OCI-LY7 (cell line): ENCODE measurements around the gene XYLT1.

ENCODE experiments used
- EZH2phosphoT487 ChIP-seq: fragments of 200-600 bp; sonication (generic); IDR thresholded peaks from 2 replicates; pipeline ENCODE4 v1.6.1; 2018; ENCODE audit warnings: low read depth, borderline replicate concordance, mild to moderate bottlenecking, mixed run types, antibody characterized with exemption, low read length, moderate library complexity, mixed read lengths
- TF ChIP-seq, protein P1 (sequence below): fragments of 200-600 bp; sonication (generic); conservative IDR thresholded peaks from 2 replicates; pipeline ENCODE4 v1.5.1; 2014; ENCODE audit warnings: mild to moderate bottlenecking, antibody characterized with exemption, low read length, moderate library complexity, mixed read lengths

- TF ChIP-seq, protein P1, sequence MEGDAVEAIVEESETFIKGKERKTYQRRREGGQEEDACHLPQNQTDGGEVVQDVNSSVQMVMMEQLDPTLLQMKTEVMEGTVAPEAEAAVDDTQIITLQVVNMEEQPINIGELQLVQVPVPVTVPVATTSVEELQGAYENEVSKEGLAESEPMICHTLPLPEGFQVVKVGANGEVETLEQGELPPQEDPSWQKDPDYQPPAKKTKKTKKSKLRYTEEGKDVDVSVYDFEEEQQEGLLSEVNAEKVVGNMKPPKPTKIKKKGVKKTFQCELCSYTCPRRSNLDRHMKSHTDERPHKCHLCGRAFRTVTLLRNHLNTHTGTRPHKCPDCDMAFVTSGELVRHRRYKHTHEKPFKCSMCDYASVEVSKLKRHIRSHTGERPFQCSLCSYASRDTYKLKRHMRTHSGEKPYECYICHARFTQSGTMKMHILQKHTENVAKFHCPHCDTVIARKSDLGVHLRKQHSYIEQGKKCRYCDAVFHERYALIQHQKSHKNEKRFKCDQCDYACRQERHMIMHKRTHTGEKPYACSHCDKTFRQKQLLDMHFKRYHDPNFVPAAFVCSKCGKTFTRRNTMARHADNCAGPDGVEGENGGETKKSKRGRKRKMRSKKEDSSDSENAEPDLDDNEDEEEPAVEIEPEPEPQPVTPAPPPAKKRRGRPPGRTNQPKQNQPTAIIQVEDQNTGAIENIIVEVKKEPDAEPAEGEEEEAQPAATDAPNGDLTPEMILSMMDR: no peak
- TF ChIP-seq EZH2phosphoT487: no peak
Observed at GRCh38 chr16:17377360-17378324, 93.1 kb downstream of the XYLT1 start.
